ENCODE data around the gene ARHGEF10L. TPM values are rescaled to one million over a fixed set of nuclear protein-coding genes. Genes with fewer than 3 reads are reported as not detected.
"Not testable (repeated sequence)": the region's sequence is repeated elsewhere in the genome, so short reads cannot be mapped to it uniquely, and the experiment has no call there.

ARHGEF10L gene
- polyA plus RNA-seq, 3 donors, result 19.8 to 71.8 (median 20.8) TPM

- H3K27ac ChIP-seq (ENCODE audit: low read depth, low read length), result no peak overlapping the region
- WGBS, 3 donors, result 68 to 71% (median 71%) methylated on average over 7 of the region's 7 CpGs
Measured at GRCh38 chr1:17725811-17726582, 186.5 kb downstream of the ARHGEF10L start.

GRCh38 chr1:17728123-17728712, 188.7 kb downstream of the ARHGEF10L start:
- 78 to 86% (median 84%) methylated on average over 6 of the region's 6 CpGs for WGBS, 3 donors
- H3K27ac ChIP-seq (ENCODE audit: low read depth, low read length), result no peak overlapping the region

GRCh38 chr1:17729248-17729647, 189.8 kb downstream of the ARHGEF10L start:
- H3K27ac ChIP-seq (ENCODE audit: low read depth, low read length), result no peak overlapping the region
- WGBS, 3 donors, result 45 to 86% (median 82%) methylated on average over 12 of the region's 12 CpGs

GRCh38 chr1:17729909-17730308, 190.4 kb downstream of the ARHGEF10L start:
- H3K27ac ChIP-seq (ENCODE audit: low read depth, low read length), result no peak overlapping the region
- 49 to 80% (median 80%) methylated on average over 10 of the region's 10 CpGs for WGBS, 3 donors

- no peak overlapping the region for H3K27ac ChIP-seq (ENCODE audit: low read depth, low read length)
- WGBS, 3 donors, result 71 to 81% (median 72%) methylated on average over 5 of the region's 5 CpGs
Measured at GRCh38 chr1:17731460-17731859, 192.0 kb downstream of the ARHGEF10L start.

- 85 to 94% (median 86%) methylated on average over 2 of the region's 2 CpGs for WGBS, 3 donors
- H3K27ac ChIP-seq (ENCODE audit: low read depth, low read length), result no peak overlapping the region
Measured at GRCh38 chr1:17732475-17732874, 193.0 kb downstream of the ARHGEF10L start.

- WGBS, 3 donors, result 40 to 67% (median 64%) methylated on average over 21 of the region's 21 CpGs
- no peak overlapping the region for H3K27ac ChIP-seq (ENCODE audit: low read depth, low read length)
Measured at GRCh38 chr1:17733661-17734060, 194.2 kb downstream of the ARHGEF10L start.

GRCh38 chr1:17734609-17735008, 195.1 kb downstream of the ARHGEF10L start:
- WGBS, 3 donors, result 85 to 88% (median 85%) methylated on average over 7 of the region's 7 CpGs
- H3K27ac ChIP-seq (ENCODE audit: low read depth, low read length), result no peak overlapping the region

- 75 to 85% (median 81%) methylated on average over 2 of the region's 2 CpGs for WGBS, 3 donors
- no peak overlapping the region for H3K27ac ChIP-seq (ENCODE audit: low read depth, low read length)
Measured at GRCh38 chr1:17735348-17735747, 195.8 kb downstream of the ARHGEF10L start.

GRCh38 chr1:17735793-17736192, 196.3 kb downstream of the ARHGEF10L start:
- H3K27ac ChIP-seq (ENCODE audit: low read depth, low read length), result no peak overlapping the region
- WGBS, 3 donors, result 25 to 71% (median 60%) methylated on average over 7 of the region's 7 CpGs

GRCh38 chr1:17736625-17737024, 197.1 kb downstream of the ARHGEF10L start:
- 60 to 75% (median 74%) methylated on average over 6 of the region's 6 CpGs for whole genome bisulfite sequencing, 3 donors
- no peak overlapping the region for H3K27ac ChIP-seq (ENCODE audit: low read depth, low read length)

- no peak overlapping the region for H3K27ac ChIP-seq (ENCODE audit: low read depth, low read length)
Measured at GRCh38 chr1:17739050-17739449, 199.6 kb downstream of the ARHGEF10L start.

- no peak overlapping the region for H3K27ac ChIP-seq (ENCODE audit: low read depth, low read length)
- 71 to 80% (median 74%) methylated on average over 5 of the region's 5 CpGs for WGBS, 3 donors
Measured at GRCh38 chr1:17741052-17741451, 201.6 kb downstream of the ARHGEF10L start.

GRCh38 chr1:17742583-17742982, 203.1 kb downstream of the ARHGEF10L start:
- H3K27ac ChIP-seq (ENCODE audit: low read depth, low read length), result no peak overlapping the region
- WGBS, 3 donors, result 32 to 33% (median 33%) methylated on average over 5 of the region's 5 CpGs

- WGBS, 3 donors, result 23 to 59% (median 30%) methylated on average over 10 to 11 of the region's 11 CpGs
- H3K27ac ChIP-seq (ENCODE audit: low read depth, low read length), result no peak overlapping the region
Measured at GRCh38 chr1:17743008-17743647, 203.6 kb downstream of the ARHGEF10L start.

GRCh38 chr1:17743925-17744324, 204.4 kb downstream of the ARHGEF10L start:
- 89 to 93% (median 91%) methylated on average over 3 of the region's 3 CpGs for WGBS, 3 donors
- H3K27ac ChIP-seq (ENCODE audit: low read depth, low read length), result no peak overlapping the region

GRCh38 chr1:17744666-17745478, 205.4 kb downstream of the ARHGEF10L start:
- 77 to 86% (median 86%) methylated on average over 11 of the region's 11 CpGs for WGBS, 3 donors
- no peak overlapping the region for H3K27ac ChIP-seq (ENCODE audit: low read depth, low read length)

GRCh38 chr1:17745479-17745955, 206.0 kb downstream of the ARHGEF10L start:
- no peak overlapping the region for H3K27ac ChIP-seq (ENCODE audit: low read depth, low read length)
- 72 to 94% (median 90%) methylated on average over 3 of the region's 3 CpGs for WGBS, 3 donors

GRCh38 chr1:17746281-17746680, 206.8 kb downstream of the ARHGEF10L start:
- 59 to 78% (median 61%) methylated on average over 2 of the region's 2 CpGs for WGBS, 3 donors
- H3K27ac ChIP-seq (ENCODE audit: low read depth, low read length), result not testable (repeated sequence)

Measured in adipose tissue (tissue), 3 donors.